Gastroesophageal sphincter (tissue), 3 donors: ENCODE results near the gene AKT3.

Experiments
- EP300 ChIP-seq: sonication (generic); formaldehyde crosslinking; IDR thresholded peaks from one replicate; pipeline ENCODE4 v1.6.1; 2017; ENCODE audit warnings: antibody characterized with exemption, mild to moderate bottlenecking
- POLR2A ChIP-seq, 2 donors: fragments of 450-650 bp; IDR thresholded peaks; one replicate each; pipeline ENCODE4 v1.6.1; 2017; ENCODE audit warnings: antibody characterized with exemption in 2 of 2, mild to moderate bottlenecking in 2 of 2, moderate library complexity in 1 of 2
- POLR2AphosphoS5 ChIP-seq: sonication (generic); formaldehyde crosslinking; IDR thresholded peaks from one replicate; pipeline ENCODE4 v1.6.1; 2017; ENCODE audit warnings: antibody characterized with exemption
- TF ChIP-seq, protein P1 (sequence below), 4 experiments: fragments of 200-600 bp in 2 of 4; fragments of 450-650 bp in 2 of 4; sonication (generic) in 1 of 4; IDR thresholded peaks; one replicate each; pipeline ENCODE4 v1.5.1; 2017 to 2019; ENCODE audit warnings: antibody characterized with exemption in 4 of 4, mild to moderate bottlenecking in 2 of 4, moderate library complexity in 2 of 4

DNA sequence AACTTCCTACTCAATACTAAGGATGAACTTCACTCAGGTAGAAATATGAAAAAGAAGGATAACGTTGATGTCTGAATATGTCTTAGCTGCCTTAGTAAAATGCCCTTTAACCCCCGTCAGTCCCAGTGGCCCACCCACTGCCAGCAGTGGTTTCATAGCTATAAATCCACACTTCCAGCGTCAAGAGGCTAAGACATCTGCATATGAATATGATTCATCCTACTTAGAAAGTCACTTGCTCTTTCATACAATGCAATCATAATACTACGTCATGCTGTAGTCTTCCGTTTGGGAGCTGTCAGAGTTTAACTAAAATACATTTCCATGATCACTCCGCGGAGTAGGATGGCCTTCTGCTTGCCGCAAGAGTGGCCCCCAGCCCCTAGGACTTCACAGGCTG is 346.9 kb downstream of the AKT3 start:
- TF ChIP-seq EP300 (no peak), POLR2AphosphoS5 (no peak), POLR2A (IDR thresholded peaks at IDR 0.05) (no peak)
- TF ChIP-seq, protein P1, sequence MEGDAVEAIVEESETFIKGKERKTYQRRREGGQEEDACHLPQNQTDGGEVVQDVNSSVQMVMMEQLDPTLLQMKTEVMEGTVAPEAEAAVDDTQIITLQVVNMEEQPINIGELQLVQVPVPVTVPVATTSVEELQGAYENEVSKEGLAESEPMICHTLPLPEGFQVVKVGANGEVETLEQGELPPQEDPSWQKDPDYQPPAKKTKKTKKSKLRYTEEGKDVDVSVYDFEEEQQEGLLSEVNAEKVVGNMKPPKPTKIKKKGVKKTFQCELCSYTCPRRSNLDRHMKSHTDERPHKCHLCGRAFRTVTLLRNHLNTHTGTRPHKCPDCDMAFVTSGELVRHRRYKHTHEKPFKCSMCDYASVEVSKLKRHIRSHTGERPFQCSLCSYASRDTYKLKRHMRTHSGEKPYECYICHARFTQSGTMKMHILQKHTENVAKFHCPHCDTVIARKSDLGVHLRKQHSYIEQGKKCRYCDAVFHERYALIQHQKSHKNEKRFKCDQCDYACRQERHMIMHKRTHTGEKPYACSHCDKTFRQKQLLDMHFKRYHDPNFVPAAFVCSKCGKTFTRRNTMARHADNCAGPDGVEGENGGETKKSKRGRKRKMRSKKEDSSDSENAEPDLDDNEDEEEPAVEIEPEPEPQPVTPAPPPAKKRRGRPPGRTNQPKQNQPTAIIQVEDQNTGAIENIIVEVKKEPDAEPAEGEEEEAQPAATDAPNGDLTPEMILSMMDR (IDR thresholded peaks at IDR 0.05), result no peak
